ENCODE data around the gene BLOC1S6. TPM values are rescaled to one million over a fixed set of nuclear protein-coding genes. Genes with fewer than 3 reads are reported as not detected.

Gene BLOC1S6
- total and polyA plus RNA-seq, 9 of the 15 experiments (the other 6 are each of a cell fraction or from before 2014, with no cell fraction given): 18.2 to 72.4 (median 38.4) TPM

DNA sequence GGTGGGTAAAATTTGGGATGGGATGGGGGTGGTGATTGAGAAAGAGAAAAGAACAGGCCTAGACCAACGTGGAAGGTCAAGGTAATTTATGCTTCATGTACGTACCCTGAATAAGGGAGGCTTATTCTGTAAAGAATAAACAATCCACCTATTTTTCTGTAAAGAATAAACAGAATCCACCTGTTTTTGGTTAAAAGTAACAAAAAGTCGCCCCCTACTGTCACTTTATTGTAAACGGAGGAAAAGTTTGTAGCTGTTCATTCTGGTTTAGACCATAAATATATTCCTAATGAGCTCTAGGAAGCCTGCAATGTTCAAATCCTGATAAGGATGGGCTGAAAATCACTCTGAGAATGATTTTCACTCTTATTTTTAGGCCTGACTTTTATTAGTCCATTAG is 24.1 kb downstream of the BLOC1S6 start (continued):
- TF ChIP-seq REST (IDR thresholded peaks at IDR 0.05; ENCODE audit: borderline replicate concordance) (peak; percentile 59; the same call in 1 of the 2 replicates), REST (CRISPR knock-in tag; IDR thresholded peaks at IDR 0.05; ENCODE audit: low read depth) (no peak), CEBPG (CRISPR knock-in tag; IDR thresholded peaks at IDR 0.05) (no peak), CEBPG (tag; conservative IDR thresholded peaks at IDR 0.05 in 1 of 2, IDR thresholded peaks at IDR 0.05 in 1 of 2) (no peak), CREBBP (IDR thresholded peaks at IDR 0.05; ENCODE audit: low read depth, low read length) (no peak), RCOR1 (IDR thresholded peaks at IDR 0.05; ENCODE audit: borderline replicate concordance in 1 of 2, low read depth in 2 of 2, low read length in 2 of 2) (no peak)

Measured in K562 (cell line).